ENCODE data around the gene TERT.

DNA sequence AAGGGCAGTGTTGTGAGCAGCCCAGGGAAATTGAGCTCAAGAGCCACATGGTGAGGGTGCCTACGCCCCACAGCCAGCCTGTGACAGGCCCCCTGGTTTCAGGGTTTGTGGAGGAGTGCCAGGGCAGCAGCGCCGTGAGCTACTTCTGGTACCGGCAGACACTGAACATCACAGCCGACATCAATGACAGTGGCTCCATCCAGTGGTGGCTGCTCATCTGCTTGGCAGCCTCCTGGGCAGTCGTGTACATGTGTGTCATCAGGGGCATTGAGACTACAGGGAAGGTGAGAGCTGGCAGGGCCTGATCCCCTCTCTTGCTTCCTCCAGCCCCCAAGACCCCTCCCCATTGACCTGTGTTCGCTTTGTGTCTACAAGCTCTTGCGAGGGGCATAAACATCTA, 59.5 kb downstream of the TERT start:
- TF ChIP-seq, protein P1, sequence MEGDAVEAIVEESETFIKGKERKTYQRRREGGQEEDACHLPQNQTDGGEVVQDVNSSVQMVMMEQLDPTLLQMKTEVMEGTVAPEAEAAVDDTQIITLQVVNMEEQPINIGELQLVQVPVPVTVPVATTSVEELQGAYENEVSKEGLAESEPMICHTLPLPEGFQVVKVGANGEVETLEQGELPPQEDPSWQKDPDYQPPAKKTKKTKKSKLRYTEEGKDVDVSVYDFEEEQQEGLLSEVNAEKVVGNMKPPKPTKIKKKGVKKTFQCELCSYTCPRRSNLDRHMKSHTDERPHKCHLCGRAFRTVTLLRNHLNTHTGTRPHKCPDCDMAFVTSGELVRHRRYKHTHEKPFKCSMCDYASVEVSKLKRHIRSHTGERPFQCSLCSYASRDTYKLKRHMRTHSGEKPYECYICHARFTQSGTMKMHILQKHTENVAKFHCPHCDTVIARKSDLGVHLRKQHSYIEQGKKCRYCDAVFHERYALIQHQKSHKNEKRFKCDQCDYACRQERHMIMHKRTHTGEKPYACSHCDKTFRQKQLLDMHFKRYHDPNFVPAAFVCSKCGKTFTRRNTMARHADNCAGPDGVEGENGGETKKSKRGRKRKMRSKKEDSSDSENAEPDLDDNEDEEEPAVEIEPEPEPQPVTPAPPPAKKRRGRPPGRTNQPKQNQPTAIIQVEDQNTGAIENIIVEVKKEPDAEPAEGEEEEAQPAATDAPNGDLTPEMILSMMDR (IDR thresholded peaks at IDR 0.05; ENCODE audit: borderline replicate concordance, extremely low read depth, low read length, poor library complexity, severe bottlenecking) = peak; percentile 7
- TF ChIP-seq EZH2 (IDR thresholded peaks at IDR 0.05; ENCODE audit: borderline replicate concordance, low read depth, low read length, severe bottlenecking) = no peak
